Measurements from ENCODE around the gene EYS.

DNA sequence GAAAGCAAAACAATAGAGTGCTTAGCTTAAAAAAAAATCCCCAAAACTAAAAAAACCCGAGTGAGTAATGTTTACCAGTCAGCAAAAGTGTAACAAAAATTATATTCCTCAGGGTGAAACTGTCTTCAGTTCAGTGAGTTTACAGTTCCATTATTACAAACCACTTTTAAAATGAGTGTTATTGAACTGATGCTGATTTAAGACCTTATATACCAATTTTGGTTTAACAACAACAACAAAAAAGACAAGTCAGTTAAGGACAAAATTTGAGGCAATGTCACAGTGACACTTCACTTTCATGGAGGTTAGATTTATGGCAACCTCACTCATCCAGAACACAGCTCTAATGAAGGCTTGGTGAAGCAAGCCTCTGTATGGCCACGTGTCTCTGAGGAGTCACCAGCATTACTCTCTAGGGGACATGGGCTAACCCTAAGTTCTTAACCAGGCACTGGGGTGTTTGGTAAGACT lies 1440.6 kb downstream of the EYS start:
- TF ChIP-seq, protein P1, sequence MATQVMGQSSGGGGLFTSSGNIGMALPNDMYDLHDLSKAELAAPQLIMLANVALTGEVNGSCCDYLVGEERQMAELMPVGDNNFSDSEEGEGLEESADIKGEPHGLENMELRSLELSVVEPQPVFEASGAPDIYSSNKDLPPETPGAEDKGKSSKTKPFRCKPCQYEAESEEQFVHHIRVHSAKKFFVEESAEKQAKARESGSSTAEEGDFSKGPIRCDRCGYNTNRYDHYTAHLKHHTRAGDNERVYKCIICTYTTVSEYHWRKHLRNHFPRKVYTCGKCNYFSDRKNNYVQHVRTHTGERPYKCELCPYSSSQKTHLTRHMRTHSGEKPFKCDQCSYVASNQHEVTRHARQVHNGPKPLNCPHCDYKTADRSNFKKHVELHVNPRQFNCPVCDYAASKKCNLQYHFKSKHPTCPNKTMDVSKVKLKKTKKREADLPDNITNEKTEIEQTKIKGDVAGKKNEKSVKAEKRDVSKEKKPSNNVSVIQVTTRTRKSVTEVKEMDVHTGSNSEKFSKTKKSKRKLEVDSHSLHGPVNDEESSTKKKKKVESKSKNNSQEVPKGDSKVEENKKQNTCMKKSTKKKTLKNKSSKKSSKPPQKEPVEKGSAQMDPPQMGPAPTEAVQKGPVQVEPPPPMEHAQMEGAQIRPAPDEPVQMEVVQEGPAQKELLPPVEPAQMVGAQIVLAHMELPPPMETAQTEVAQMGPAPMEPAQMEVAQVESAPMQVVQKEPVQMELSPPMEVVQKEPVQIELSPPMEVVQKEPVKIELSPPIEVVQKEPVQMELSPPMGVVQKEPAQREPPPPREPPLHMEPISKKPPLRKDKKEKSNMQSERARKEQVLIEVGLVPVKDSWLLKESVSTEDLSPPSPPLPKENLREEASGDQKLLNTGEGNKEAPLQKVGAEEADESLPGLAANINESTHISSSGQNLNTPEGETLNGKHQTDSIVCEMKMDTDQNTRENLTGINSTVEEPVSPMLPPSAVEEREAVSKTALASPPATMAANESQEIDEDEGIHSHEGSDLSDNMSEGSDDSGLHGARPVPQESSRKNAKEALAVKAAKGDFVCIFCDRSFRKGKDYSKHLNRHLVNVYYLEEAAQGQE (IDR thresholded peaks at IDR 0.05; ENCODE audit: low read depth, low read length) = no peak
- TF ChIP-seq POLR2AphosphoS5 (IDR thresholded peaks at IDR 0.05; ENCODE audit: low read depth, low read length) = no peak
- TF ChIP-seq CHD2 (IDR thresholded peaks at IDR 0.05; ENCODE audit: low read length, partially characterized antibody) = no peak
- no peak for TF ChIP-seq EP300 (IDR thresholded peaks at IDR 0.05; ENCODE audit: borderline replicate concordance in 1 of 2, low read depth in 1 of 2, low read length in 1 of 2)

Data from SK-N-SH (cell line).